Kidney (tissue), 14 donors: Measurements from ENCODE around the gene EVX2. TPM values are rescaled to one million over a fixed set of nuclear protein-coding genes. Genes with fewer than 3 reads are reported as not detected.

Source experiments
- DNase-seq, 5 donors: peaks; one replicate each; pipeline ENCODE4 v3.0.0-alpha.2; 2013 to 2020
- FAIRE-seq: peaks from 2 replicates; lab custom pipeline; 2012; peaks lifted over from hg19 to GRCh38; lab: Jason Lieb, UNC
- H3K27ac ChIP-seq, 2 donors: one replicate each; pipeline ENCODE4 v1.7.0; 2013; ENCODE audit warnings: low read depth in 2 of 2, low read length in 2 of 2, inconsistent platforms in 1 of 2
- H3K27me3 ChIP-seq: one replicate; pipeline ENCODE4 v1.7.1; 2013; ENCODE audit warnings: low read length, inconsistent platforms; ENCODE audit not compliant: control insufficient read depth, insufficient read depth
- H3K36me3 ChIP-seq, 3 donors: one replicate each; pipeline versions ENCODE4 v1.7.0 to v1.7.1; 2013; ENCODE audit warnings: low read length in 3 of 3, control low read depth in 1 of 3, inconsistent platforms in 1 of 3; ENCODE audit not compliant: insufficient read depth in 3 of 3, control insufficient read depth in 2 of 3
- H3K4me1 ChIP-seq, 3 donors: one replicate each; pipeline versions ENCODE4 v1.7.0 to v1.7.1; 2013; ENCODE audit warnings: low read length in 3 of 3, inconsistent platforms in 1 of 3, low read depth in 1 of 3; ENCODE audit not compliant: control insufficient read depth in 2 of 3, insufficient read depth in 2 of 3
- H3K4me3 ChIP-seq, 3 donors: one replicate each; pipeline versions ENCODE4 v1.7.0 to v1.8.1; 2013; ENCODE audit warnings: low read length in 3 of 3, control low read depth in 1 of 3, inconsistent platforms in 1 of 3
- H3K9ac ChIP-seq, 3 donors: one replicate each; pipeline versions ENCODE4 v1.7.0 to v1.7.1; 2013; ENCODE audit warnings: low read length in 3 of 3, control low read depth in 1 of 3, inconsistent platforms in 1 of 3
- H3K9me3 ChIP-seq, 3 donors: one replicate each; pipeline versions ENCODE4 v1.7.0 to v1.7.1; 2013; ENCODE audit warnings: low read length in 3 of 3, control low read depth in 1 of 3, inconsistent platforms in 1 of 3; ENCODE audit not compliant: control insufficient read depth in 2 of 3, insufficient read depth in 1 of 3
- CTCF ChIP-seq: IDR thresholded peaks from 3 replicates; pipeline ENCODE4 v1.5.1; 2012; ENCODE audit warnings: mild to moderate bottlenecking, moderate library complexity, borderline replicate concordance; ENCODE audit not compliant: insufficient read depth; ENCODE audit errors: extremely low read depth
- intact Hi-C: fragments of 100-400 bp; cut with DNase I; formaldehyde crosslinking; loops from one replicate; pipeline ENCODE4 v1.11.1; 2022
- polyA plus RNA-seq: library from polyadenylated mRNA; stranded (reverse); fragments of 350-450 nt; fragmentation: Illumina TruSeq; extraction: RNeasy Lipid Tissue Mini Kit (QIAGEN cat#74804); gene quantifications from one replicate; pipeline ENCODE4 v1.2.3, GENCODE V29; 2014; ENCODE audit warnings: low read depth, low replicate concordance; ENCODE audit not compliant: insufficient read depth
- total RNA-seq: library from RNA; stranded (reverse); fragmentation: NEBNext Ultra II Directional; extraction: Animal tissue kit (Norgen Biotek cat#: 25700); gene quantifications from one replicate; pipeline ENCODE4 v1.2.1, GENCODE V29; 2021
- donor health status: control.
- donor health status: control.
- donor health status: control.
- donor health status: control.
- donor health status: control.
- donor health status: DM: yes; HTN: yes; CAD: no.
- donor health status: Normal renal cell carcinoma (clear cell type).

Gene EVX2
- total and polyA plus RNA-seq, 2 donors from 2014 or later = not detected

DNA sequence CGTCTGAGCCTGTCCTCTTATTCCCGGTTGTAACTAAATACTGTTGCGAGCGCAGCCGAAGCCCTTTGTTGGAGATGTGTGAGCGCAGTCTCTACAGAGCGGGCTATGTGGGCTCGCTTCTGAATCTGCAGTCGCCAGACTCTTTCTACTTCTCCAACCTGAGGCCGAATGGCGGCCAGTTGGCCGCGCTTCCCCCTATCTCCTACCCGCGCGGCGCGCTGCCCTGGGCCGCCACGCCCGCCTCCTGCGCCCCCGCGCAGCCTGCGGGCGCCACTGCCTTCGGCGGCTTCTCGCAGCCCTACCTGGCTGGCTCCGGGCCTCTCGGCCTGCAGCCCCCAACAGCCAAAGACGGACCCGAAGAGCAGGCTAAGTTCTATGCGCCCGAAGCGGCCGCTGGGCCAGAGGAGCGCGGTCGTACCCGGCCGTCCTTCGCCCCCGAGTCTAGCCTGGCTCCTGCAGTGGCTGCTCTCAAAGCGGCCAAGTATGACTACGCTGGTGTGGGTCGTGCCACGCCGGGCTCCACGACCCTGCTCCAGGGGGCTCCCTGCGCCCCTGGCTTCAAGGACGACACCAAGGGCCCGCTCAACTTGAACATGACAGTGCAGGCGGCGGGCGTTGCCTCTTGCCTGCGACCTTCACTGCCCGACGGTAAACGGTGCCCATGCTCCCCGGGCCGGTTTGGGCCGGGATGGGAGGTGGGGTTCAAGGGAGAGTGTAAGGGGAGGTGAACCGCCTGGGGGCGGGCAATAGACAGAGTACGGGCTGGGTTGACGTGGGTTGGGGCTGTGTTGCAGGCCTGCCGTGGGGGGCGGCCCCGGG, 16.2 kb upstream of the EVX2 start, which contains the start of gene HOXD12:
HOXD12 (plus strand) TSS at position 68 of the 819 bp plus-strand sequence; CDS start at position 75, 7 bp downstream.
- no peak for TF ChIP-seq CTCF
- no peak within 1 kb of the TSS for H3K27ac ChIP-seq
- no peak for FAIRE-seq
- no peak within 1 kb of the TSS for H3K9ac ChIP-seq
- H3K27me3 ChIP-seq = peaks cover 61% of the 10 kb centered on the region
- no peaks in the 10 kb centered on the region for H3K36me3 ChIP-seq
- peak within 1 kb of the TSS in 1 of 3 donors; percentile 6 for H3K4me3 ChIP-seq
- H3K9me3 ChIP-seq = no peaks in the 10 kb centered on the region
- H3K4me1 ChIP-seq = peaks cover 0 to 10% (median 5%) of the 10 kb centered on the region in 3 donors
- intact Hi-C loops = loop anchor here (10.0 kb wide), 1 partner anchor 415 kb away; no protein-coding TSS in a partner anchor
- peak in 4 of 5 donors; percentile 68 to 83 (median 78) for DNase-seq

- no peak for TF ChIP-seq CTCF
Observed at GRCh38 chr2:176099159-176099727, 15.5 kb upstream of the EVX2 start.

GRCh38 chr2:176098366-176099158, 14.8 kb upstream of the EVX2 start:
- DNase-seq = peak; percentile 59 to 83 (median 67)
- no peak overlapping the region for H3K4me3 ChIP-seq
- no peak for TF ChIP-seq CTCF
- peaks cover 0 to 7% (median 5%) of the 10 kb centered on the region in 3 donors for H3K4me1 ChIP-seq
- no peak overlapping the region for H3K27ac ChIP-seq
- no peak for FAIRE-seq
- H3K27me3 ChIP-seq = peaks cover 75% of the 10 kb centered on the region
- intact Hi-C loops = loop anchor here (10.0 kb wide), 1 partner anchor 414 kb away; no protein-coding TSS in a partner anchor
- no peaks in the 10 kb centered on the region for H3K9me3 ChIP-seq
- H3K9ac ChIP-seq = no peak overlapping the region
- no peaks in the 10 kb centered on the region for H3K36me3 ChIP-seq

More at GRCh38 chr2:176099159-176099727, 15.5 kb upstream of the EVX2 start:
- DNase-seq = peak in 1 of 5 donors; percentile 44
- Histone ChIP-seq H3K36me3 (no peaks in the 10 kb centered on the region), H3K27me3 (peaks cover 68% of the 10 kb centered on the region), H3K27ac (no peak overlapping the region), H3K9ac (no peak overlapping the region), H3K4me3 (peak overlapping the region in 1 of 3 donors; percentile 6), H3K9me3 (no peaks in the 10 kb centered on the region), H3K4me1 (peaks cover 0 to 7% (median 5%) of the 10 kb centered on the region in 3 donors)
- FAIRE-seq = no peak
- intact Hi-C loops = loop anchor here (10.0 kb wide), 1 partner anchor 414 kb away; no protein-coding TSS in a partner anchor
